IPS-20b (cell line): Measurements from ENCODE around the gene LCE2A.
"Not testable (repeated sequence)": the region's sequence is repeated elsewhere in the genome, so short reads cannot be mapped to it uniquely, and the experiment has no call there.

Source experiments
- H3K27ac ChIP-seq: one replicate; pipeline ENCODE4 v1.5.1; 2013; ENCODE audit warnings: low read length
- H3K27me3 ChIP-seq: 2 replicates; pipeline ENCODE4 v1.6.1; 2013; ENCODE audit warnings: mild to moderate bottlenecking, low read length, inconsistent platforms; ENCODE audit not compliant: insufficient read depth
- H3K36me3 ChIP-seq: 2 replicates; pipeline ENCODE4 v1.6.1; 2013; ENCODE audit warnings: low read depth, mild to moderate bottlenecking, inconsistent platforms, low read length, moderate library complexity; ENCODE audit not compliant: insufficient read depth
- H3K4me1 ChIP-seq: 2 replicates; pipeline ENCODE4 v1.6.1; 2013; ENCODE audit warnings: mild to moderate bottlenecking, control low read depth, inconsistent platforms, low read length, moderate library complexity; ENCODE audit not compliant: insufficient read depth
- H3K4me3 ChIP-seq: 2 replicates; pipeline ENCODE4 v1.5.1; 2013; ENCODE audit warnings: mild to moderate bottlenecking, low read length, inconsistent platforms
- H3K9ac ChIP-seq: 2 replicates; pipeline ENCODE4 v1.6.1; 2013; ENCODE audit warnings: low read depth, mild to moderate bottlenecking, inconsistent platforms, low read length, moderate library complexity
- H3K9me3 ChIP-seq: 2 replicates; pipeline ENCODE4 v1.6.1; 2013; ENCODE audit warnings: mild to moderate bottlenecking, low read depth, low read length, inconsistent platforms; ENCODE audit not compliant: insufficient read depth

Gene LCE2A, protein sequence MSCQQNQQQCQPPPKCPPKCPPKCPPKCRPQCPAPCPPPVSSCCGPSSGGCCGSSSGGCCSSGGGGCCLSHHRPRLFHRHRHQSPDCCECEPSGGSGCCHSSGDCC

DNA sequence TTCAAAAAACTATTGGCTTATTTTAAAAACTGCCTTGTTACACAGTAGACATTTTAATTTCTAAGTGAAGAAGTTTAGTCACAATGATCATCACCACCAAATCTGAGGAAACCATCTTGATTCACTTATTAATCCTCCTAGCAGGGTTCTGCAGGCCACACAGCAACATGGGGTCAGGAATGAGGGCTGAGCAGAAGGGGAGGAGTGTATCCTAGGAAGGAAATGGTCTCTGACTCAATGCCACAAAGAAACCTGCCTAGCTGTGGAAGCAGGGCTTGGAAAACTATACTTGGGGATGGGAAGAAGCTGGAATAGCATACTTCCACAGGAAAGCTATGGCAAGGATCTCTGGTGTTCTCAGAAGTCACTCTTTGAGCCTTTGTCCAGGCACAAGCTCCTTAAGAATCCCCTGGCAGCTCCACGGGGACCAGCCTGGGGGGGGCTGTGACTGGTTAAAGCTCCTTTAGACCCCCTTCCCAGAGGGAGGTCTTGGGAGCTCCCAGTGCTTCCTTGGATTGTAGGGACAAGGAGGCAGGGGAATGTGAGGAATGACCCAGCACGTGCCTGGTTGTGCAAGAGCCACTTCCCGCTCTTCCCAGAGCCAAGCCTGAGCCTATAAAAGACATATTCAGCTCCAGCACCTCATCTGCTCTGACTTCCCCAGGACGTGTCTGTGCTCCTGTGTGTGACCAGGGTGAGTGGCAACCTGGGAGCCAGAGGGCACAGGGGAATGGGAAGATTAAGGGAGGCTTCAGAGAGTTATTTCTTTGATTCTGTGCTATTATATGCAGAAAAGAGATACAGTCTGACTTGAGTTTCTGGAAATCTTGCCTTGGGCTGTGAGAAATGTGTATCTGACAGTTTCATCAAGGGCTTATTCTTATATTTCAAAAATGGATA is at the start of gene LCE2A:
TSS of gene LCE2A (plus strand) at position 645 of the 900 bp plus-strand sequence. CDS start 557 bp downstream, outside the sequence.
- H3K9ac ChIP-seq = no peak within 1 kb of the TSS
- no peaks in the 10 kb centered on the region for H3K27me3 ChIP-seq
- peaks cover 47% of the 10 kb centered on the region for H3K9me3 ChIP-seq
- no peak within 1 kb of the TSS for H3K27ac ChIP-seq
- no peaks in the 10 kb centered on the region for H3K36me3 ChIP-seq
- no peak within 1 kb of the TSS for H3K4me3 ChIP-seq
- no peaks in the 10 kb centered on the region for H3K4me1 ChIP-seq

DNA sequence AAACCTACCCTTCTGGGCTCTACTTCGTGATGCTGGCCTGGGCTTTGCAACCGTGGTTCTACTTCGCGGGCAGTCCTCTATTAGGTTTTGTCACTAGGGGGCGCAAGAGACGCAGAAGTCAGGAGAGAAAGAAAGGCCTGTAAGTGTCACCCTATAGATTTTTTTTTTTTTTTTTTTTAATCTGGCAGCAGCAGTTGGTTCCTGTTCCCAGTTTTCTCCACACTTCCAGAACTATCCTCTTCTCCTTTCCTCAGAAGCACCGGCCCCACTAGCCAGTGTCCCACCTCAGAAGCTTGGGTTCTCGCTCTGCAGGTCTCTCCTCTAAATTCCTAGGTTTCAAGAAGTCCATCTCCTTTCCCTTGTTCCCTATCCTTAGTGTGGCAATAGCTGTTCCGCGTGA is 44.0 kb upstream of the LCE2A start:
- no peak overlapping the region for H3K9ac ChIP-seq
- no peaks in the 10 kb centered on the region for H3K36me3 ChIP-seq
- no peaks in the 10 kb centered on the region for H3K27me3 ChIP-seq
- H3K27ac ChIP-seq = no peak overlapping the region
- no peak overlapping the region for H3K4me3 ChIP-seq
- H3K9me3 ChIP-seq = peaks cover 30% of the 10 kb centered on the region
- H3K4me1 ChIP-seq = no peaks in the 10 kb centered on the region

DNA sequence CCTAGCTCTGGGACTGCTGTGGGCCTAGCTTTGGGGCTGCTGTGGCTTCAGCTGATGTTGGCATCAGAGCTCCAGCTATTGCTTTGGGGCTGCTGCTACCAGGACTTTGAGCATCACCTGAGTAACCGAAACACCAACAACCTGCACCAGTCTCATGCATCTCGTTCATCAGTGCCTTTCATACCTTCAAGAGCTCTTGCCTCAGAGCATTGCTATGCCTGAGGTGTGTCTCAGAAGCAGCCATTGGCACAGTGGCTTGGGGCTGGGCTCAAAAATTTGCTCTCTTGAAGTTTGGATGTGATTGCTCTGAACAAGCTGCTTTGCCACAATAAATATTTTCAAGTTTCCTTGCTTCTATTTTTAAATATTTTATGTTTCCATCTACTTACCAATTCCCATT is 41.7 kb upstream of the LCE2A start:
- H3K4me3 ChIP-seq = no peak overlapping the region
- no peak overlapping the region for H3K9ac ChIP-seq
- no peaks in the 10 kb centered on the region for H3K27me3 ChIP-seq
- H3K36me3 ChIP-seq = no peaks in the 10 kb centered on the region
- H3K4me1 ChIP-seq = no peaks in the 10 kb centered on the region
- H3K9me3 ChIP-seq = peaks cover 36% of the 10 kb centered on the region
- H3K27ac ChIP-seq = no peak overlapping the region

DNA sequence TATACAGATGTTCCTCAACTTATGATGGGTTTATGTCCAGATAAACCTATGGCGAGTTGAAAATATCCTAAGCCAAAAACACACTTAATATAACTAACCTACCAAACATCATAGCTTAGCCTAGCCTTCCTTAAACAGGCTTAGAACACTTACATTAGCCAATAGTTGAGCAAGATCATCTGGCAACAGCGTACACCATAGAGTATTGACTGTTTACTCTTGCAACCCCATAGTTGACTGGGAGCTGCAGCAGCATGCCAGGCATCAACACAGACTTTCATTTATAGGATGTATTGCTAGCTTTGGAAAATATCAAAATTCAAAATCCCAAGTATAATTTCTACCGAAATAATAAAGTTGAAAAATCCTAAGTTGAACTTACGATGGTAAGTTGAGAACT is 40.5 kb upstream of the LCE2A start:
- Histone ChIP-seq H3K27ac (no peak overlapping the region), H3K4me1 (no peaks in the 10 kb centered on the region), H3K4me3 (no peak overlapping the region), H3K36me3 (no peaks in the 10 kb centered on the region), H3K27me3 (no peaks in the 10 kb centered on the region), H3K9me3 (peaks cover 34% of the 10 kb centered on the region), H3K9ac (no peak overlapping the region)

DNA sequence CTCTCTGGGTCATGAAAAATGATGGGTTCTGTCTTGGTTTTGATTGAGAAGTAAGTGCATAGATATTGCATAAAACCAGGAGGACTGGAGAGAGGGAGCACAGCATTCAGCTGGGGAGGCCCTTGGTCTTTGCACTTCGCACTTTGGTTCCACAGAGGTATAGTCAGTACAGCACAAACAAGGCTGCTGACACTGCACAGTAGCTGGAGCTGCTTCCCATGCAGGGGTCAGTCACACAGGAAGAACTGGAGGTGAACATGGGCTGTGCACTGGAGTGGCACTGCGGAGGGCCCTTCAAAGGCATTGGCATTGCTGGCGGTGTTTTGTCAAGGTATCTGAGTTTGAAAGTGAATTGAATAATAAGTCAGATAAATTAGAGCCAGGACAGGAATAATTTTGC is 39.5 kb upstream of the LCE2A start:
- Histone ChIP-seq H3K4me1 (no peaks in the 10 kb centered on the region), H3K9me3 (peaks cover 40% of the 10 kb centered on the region), H3K27me3 (no peaks in the 10 kb centered on the region), H3K9ac (no peak overlapping the region), H3K36me3 (no peaks in the 10 kb centered on the region), H3K27ac (no peak overlapping the region), H3K4me3 (no peak overlapping the region)

DNA sequence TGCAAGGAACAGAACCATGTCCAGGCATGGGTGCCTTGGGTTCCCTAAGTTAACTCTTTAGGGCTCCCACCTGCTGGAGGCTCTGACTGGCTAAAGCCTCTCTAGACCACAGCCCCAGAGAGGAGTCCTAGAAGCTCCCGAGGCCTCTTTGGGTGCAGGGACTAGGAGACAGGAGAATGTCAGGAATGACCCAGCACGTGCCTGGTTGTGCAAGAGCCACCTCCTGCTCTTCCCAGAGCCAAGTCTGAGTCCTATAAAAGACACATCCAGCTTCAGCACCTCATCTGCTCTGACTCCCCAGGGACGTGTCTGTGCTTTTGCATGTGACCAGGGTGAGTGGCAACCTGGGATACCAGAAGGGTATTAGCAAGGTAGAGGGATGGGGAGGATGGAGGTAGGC is 35.0 kb upstream of the LCE2A start, which contains the start of gene LCE2D:
TSS of gene LCE2D (plus strand) at position 283 of the 400 bp plus-strand sequence. CDS start 726 bp downstream, outside the sequence.
- no peaks in the 10 kb centered on the region for H3K36me3 ChIP-seq
- H3K4me3 ChIP-seq = no peak within 1 kb of the TSS
- H3K27me3 ChIP-seq = no peaks in the 10 kb centered on the region
- no peaks in the 10 kb centered on the region for H3K4me1 ChIP-seq
- H3K9me3 ChIP-seq = peaks cover 46% of the 10 kb centered on the region
- H3K9ac ChIP-seq = no peak within 1 kb of the TSS
- no peak within 1 kb of the TSS for H3K27ac ChIP-seq

DNA sequence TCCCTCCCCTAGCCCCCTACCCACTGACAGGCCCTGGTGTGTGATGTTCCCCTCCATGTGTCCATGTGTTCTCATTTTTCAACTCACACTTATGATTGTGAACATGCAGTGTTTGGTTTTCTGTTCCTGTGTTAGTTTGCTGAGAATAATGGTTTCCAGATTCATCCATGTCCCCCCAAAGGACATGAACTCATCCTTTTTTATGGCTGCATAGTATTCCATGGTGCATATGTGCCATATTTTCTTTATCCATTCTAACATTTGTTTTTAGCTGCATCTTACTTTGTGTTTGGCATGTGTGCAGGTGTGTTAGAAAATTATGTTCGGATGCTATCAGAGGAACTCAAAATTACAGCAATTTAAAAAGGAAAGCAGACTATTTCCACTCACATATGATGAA is 32.0 kb upstream of the LCE2A start:
- not testable (repeated sequence) for H3K27ac ChIP-seq, H3K9ac ChIP-seq, H3K4me1 ChIP-seq, H3K36me3 ChIP-seq, H3K4me3 ChIP-seq, H3K27me3 ChIP-seq
- H3K9me3 ChIP-seq = peaks cover 54% of the 10 kb centered on the region

DNA sequence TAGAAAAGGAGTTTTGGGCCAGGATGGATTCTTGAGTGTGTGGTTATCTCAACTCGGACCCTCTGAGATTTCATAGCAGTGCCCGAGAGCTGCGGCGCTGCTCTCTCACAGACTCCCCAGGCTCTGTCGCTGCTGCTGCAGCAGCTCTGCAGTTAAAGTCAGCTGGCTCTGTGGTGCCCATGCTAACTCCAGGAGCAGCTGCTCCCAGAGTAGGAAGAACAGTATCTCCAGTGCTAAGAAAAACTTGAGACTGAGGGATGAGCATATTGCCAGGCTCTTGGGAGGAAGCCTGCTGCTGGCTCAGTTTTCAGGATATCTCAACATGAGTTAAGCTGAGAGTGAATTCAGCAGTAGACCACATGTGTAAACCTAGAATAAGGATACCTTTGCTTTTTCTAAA is 30.5 kb upstream of the LCE2A start:
- H3K9ac ChIP-seq = no peak overlapping the region
- H3K36me3 ChIP-seq = no peaks in the 10 kb centered on the region
- H3K9me3 ChIP-seq = peaks cover 53% of the 10 kb centered on the region
- H3K27me3 ChIP-seq = no peaks in the 10 kb centered on the region
- H3K4me1 ChIP-seq = no peaks in the 10 kb centered on the region
- no peak overlapping the region for H3K4me3 ChIP-seq
- H3K27ac ChIP-seq = no peak overlapping the region

DNA sequence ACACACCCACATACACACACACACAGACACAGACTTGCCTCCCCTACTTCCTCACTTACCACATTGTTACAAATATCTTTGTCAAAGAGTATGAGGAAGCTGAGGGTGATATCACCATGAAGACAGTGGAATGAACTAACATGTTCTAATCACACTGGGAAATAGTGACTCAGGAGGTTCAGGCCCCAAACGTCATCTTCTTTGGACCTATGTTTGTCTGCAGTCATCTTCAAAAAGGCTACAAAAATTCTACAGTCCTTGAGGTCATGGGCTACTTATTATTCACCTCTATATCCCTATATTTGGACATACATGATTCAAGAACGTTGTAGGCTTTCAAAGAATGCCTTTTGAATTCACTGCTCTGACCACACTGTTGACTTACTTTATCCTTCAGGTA is 25.1 kb upstream of the LCE2A start:
- Histone ChIP-seq H3K27ac (no peak overlapping the region), H3K27me3 (no peaks in the 10 kb centered on the region), H3K4me3 (no peak overlapping the region), H3K36me3 (no peaks in the 10 kb centered on the region), H3K9ac (no peak overlapping the region), H3K9me3 (peaks cover 49% of the 10 kb centered on the region), H3K4me1 (no peaks in the 10 kb centered on the region)

DNA sequence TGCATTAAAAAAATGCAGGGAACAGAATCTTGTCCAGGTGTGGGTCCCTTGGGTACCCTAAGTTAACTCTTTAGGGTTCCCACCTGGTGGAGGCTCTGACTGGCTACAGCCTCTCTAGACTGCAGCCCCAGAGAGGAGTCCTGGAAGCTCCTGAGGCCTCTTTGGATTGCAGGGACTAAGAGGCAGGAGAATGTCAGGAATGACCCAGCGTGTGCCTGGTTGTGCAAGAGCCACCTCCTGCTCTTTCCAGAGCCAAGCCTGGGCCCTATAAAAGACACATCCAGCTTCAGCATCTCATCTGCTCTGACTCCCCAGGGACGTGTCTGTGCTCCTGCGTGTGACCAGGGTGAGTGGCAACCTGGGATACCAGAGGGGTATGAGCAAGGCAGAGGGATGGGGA is 23.2 kb upstream of the LCE2A start, which contains the start of gene LCE2C:
TSS of gene LCE2C (plus strand) at position 297 of the 400 bp plus-strand sequence. CDS start 737 bp downstream, outside the sequence.
- not testable (repeated sequence) for H3K9ac ChIP-seq, H3K4me3 ChIP-seq, H3K27ac ChIP-seq, H3K27me3 ChIP-seq, H3K4me1 ChIP-seq, H3K36me3 ChIP-seq
- peaks cover 56% of the 10 kb centered on the region for H3K9me3 ChIP-seq

DNA sequence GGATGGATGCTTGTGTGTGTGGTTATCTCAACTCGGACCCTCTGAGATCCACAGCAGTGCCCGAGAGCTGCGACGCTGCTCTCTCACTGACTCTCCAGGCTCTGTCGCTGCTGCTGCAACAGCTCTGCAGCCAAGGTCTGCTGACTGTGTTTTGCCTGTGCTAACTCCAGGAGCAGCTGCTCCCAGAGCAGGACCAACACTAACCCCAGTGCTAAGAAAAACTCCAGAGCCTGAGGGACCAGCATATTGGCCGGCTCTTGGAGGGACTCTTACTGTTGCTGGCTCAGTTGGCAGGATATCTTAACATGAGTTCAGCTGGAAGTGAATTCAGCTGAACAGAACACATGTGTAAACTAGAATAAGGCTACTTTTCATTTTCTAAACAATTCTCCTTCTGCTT is 18.7 kb upstream of the LCE2A start:
- H3K27me3 ChIP-seq = no peaks in the 10 kb centered on the region
- no peak overlapping the region for H3K27ac ChIP-seq
- H3K36me3 ChIP-seq = no peaks in the 10 kb centered on the region
- no peak overlapping the region for H3K4me3 ChIP-seq
- H3K9ac ChIP-seq = no peak overlapping the region
- peaks cover 65% of the 10 kb centered on the region for H3K9me3 ChIP-seq
- no peaks in the 10 kb centered on the region for H3K4me1 ChIP-seq

DNA sequence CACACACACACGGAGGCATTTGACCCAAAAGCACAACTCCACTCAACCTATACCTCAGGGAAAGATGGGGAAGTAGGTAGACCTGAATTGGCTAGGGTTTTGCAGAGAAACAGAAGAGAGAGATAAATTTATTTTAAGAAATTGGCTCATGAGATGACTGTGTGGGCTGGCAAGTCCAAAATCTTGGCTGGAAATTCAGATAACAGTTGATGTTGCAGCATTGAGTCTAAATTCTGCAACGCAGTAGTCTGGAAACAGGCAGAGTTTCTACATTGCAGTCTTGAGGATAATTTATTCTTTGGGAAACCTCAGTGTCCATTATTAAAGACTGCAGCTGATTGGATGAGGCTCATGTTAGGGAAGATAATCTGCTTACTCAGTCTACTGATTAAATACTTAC is 16.5 kb upstream of the LCE2A start:
- Histone ChIP-seq H3K36me3 (no peaks in the 10 kb centered on the region), H3K9ac (no peak overlapping the region), H3K4me3 (no peak overlapping the region), H3K4me1 (no peaks in the 10 kb centered on the region), H3K27me3 (no peaks in the 10 kb centered on the region), H3K9me3 (peaks cover 78% of the 10 kb centered on the region), H3K27ac (no peak overlapping the region)
